GM23338 (cell line): ENCODE measurements around the gene ITPKA. TPM values are rescaled to one million over a fixed set of nuclear protein-coding genes. Genes with fewer than 3 reads are reported as not detected.

Experiments
- ATAC-seq: fragments of 200-7000 bp; cut with Tn5 transposase; 3 replicates; pipeline ENCODE4 v1.9.1; 2020
- DNase-seq: peaks from one replicate; pipeline ENCODE4 v3.0.0-alpha.2; 2015; ENCODE audit warnings: low spot score
- H2AFZ ChIP-seq: fragments of 200-600 bp; sonication (generic); 2 replicates; pipeline ENCODE4 v1.8.0; 2016; ENCODE audit warnings: antibody characterized with exemption, mild to moderate bottlenecking, moderate library complexity
- H3F3A ChIP-seq: fragments of 200-600 bp; sonication (generic); replicated peaks from 2 replicates; pipeline ENCODE4 v1.8.0; 2017; ENCODE audit warnings: antibody characterized with exemption, mixed run types, low read depth
- H3K27ac ChIP-seq: fragments of 200-600 bp; sonication (generic); 2 replicates; pipeline ENCODE4 v1.6.1; 2016; ENCODE audit warnings: low read depth
- H3K27me3 ChIP-seq: fragments of 200-600 bp; sonication (generic); 2 replicates; pipeline ENCODE4 v1.8.0; 2016; ENCODE audit warnings: mild to moderate bottlenecking, mixed run types, moderate library complexity; ENCODE audit not compliant: insufficient read depth
- H3K36me3 ChIP-seq: fragments of 200-600 bp; sonication (generic); 2 replicates; pipeline ENCODE4 v1.8.0; 2016; ENCODE audit warnings: mild to moderate bottlenecking; ENCODE audit not compliant: insufficient read depth
- H3K4me1 ChIP-seq: fragments of 200-600 bp; sonication (generic); 2 replicates; pipeline ENCODE4 v1.8.0; 2016; ENCODE audit warnings: mild to moderate bottlenecking, moderate library complexity; ENCODE audit not compliant: insufficient read depth
- H3K4me2 ChIP-seq: fragments of 200-600 bp; sonication (generic); 2 replicates; pipeline ENCODE4 v1.7.1; 2017; ENCODE audit warnings: mixed run types
- H3K4me3 ChIP-seq: fragments of 200-600 bp; sonication (generic); 2 replicates; pipeline ENCODE4 v1.6.1; 2016; ENCODE audit warnings: mixed run types
- H3K79me2 ChIP-seq: fragments of 200-600 bp; sonication (generic); replicated peaks from 2 replicates; pipeline ENCODE4 v1.8.0; 2017; ENCODE audit warnings: mild to moderate bottlenecking; ENCODE audit not compliant: insufficient read depth
- H3K9me2 ChIP-seq: fragments of 200-600 bp; sonication (generic); 2 replicates; pipeline ENCODE4 v1.8.0; 2017; ENCODE audit not compliant: insufficient read depth
- H4K20me1 ChIP-seq: fragments of 200-600 bp; sonication (generic); replicated peaks from 2 replicates; pipeline ENCODE4 v1.8.0; 2017; ENCODE audit warnings: mild to moderate bottlenecking; ENCODE audit not compliant: insufficient read depth
- H3K27ac Mint-ChIP-seq: 2 replicates; pipeline ENCODE4 v1.8.0; 2020; ENCODE audit warnings: inconsistent platforms, mild to moderate bottlenecking, moderate library complexity, mixed read lengths
- H3K27me3 Mint-ChIP-seq: 3 replicates; pipeline ENCODE4 v1.8.0; 2022; ENCODE audit warnings: low read depth, mild to moderate bottlenecking, moderate library complexity, mixed read lengths, inconsistent platforms; ENCODE audit not compliant: insufficient read depth, poor library complexity
- H3K36me3 Mint-ChIP-seq: 3 replicates; pipeline ENCODE4 v1.8.0; 2021; ENCODE audit warnings: low read depth, mild to moderate bottlenecking, inconsistent platforms, moderate library complexity, mixed read lengths
- H3K4me1 Mint-ChIP-seq: 3 replicates; pipeline ENCODE4 v1.8.0; 2020; ENCODE audit warnings: mild to moderate bottlenecking, inconsistent platforms, mixed read lengths
- H3K4me3 Mint-ChIP-seq: 3 replicates; pipeline ENCODE4 v1.8.0; 2021; ENCODE audit warnings: moderate library complexity, mild to moderate bottlenecking, inconsistent platforms, mixed read lengths
- H3K9me3 Mint-ChIP-seq: 3 replicates; pipeline ENCODE4 v1.8.0; 2020; ENCODE audit warnings: moderate library complexity, mild to moderate bottlenecking, inconsistent platforms, mixed read lengths
- CREB1 ChIP-seq: fragments of 250-450 bp; sonication (Bioruptor Pico); IDR thresholded peaks from 2 replicates; pipeline ENCODE4 v1.5.0; 2020; ENCODE audit warnings: low read depth, mild to moderate bottlenecking, moderate library complexity
- EZH2 ChIP-seq: fragments of 200-600 bp; sonication (generic); IDR thresholded peaks from one replicate; pipeline ENCODE4 v1.8.0; 2017; ENCODE audit warnings: antibody characterized with exemption, mild to moderate bottlenecking, low read depth; ENCODE audit not compliant: unreplicated experiment
- EZH2phosphoT487 ChIP-seq: fragments of 200-600 bp; sonication (generic); IDR thresholded peaks from one replicate; pipeline ENCODE4 v1.8.1; 2018; ENCODE audit warnings: antibody characterized with exemption; ENCODE audit not compliant: unreplicated experiment
- JUNB ChIP-seq: IDR thresholded peaks from one replicate; pipeline ENCODE4 v1.6.1; 2016; ENCODE audit warnings: antibody characterized with exemption; ENCODE audit not compliant: unreplicated experiment
- NANOG ChIP-seq: IDR thresholded peaks from 2 replicates; pipeline ENCODE4 v1.6.1; 2016; ENCODE audit warnings: antibody characterized with exemption, borderline replicate concordance
- POLR2AphosphoS5 ChIP-seq: IDR thresholded peaks from 2 replicates; pipeline ENCODE4 v1.6.1; 2016; ENCODE audit warnings: antibody characterized with exemption, low read depth
- REST ChIP-seq: IDR thresholded peaks from one replicate; pipeline ENCODE4 v1.6.1; 2018; ENCODE audit warnings: antibody characterized with exemption; ENCODE audit not compliant: unreplicated experiment
- STAT1 ChIP-seq: IDR thresholded peaks from one replicate; pipeline ENCODE4 v1.6.1; 2016; ENCODE audit warnings: antibody characterized with exemption; ENCODE audit not compliant: unreplicated experiment
- ZNF114 ChIP-seq: fragments of 250-450 bp; sonication (Bioruptor Pico); IDR thresholded peaks from 2 replicates; pipeline ENCODE4 v1.5.0; 2020; ENCODE audit warnings: mild to moderate bottlenecking, moderate library complexity
- ZNF331 ChIP-seq: fragments of 250-450 bp; sonication (Bioruptor Pico); IDR thresholded peaks from 2 replicates; pipeline ENCODE4 v1.5.0; 2020; ENCODE audit warnings: low read depth, mild to moderate bottlenecking, moderate library complexity
- ZNF462 ChIP-seq: fragments of 250-450 bp; sonication (Bioruptor Pico); IDR thresholded peaks from 2 replicates; pipeline ENCODE4 v1.5.0; 2020; ENCODE audit warnings: mild to moderate bottlenecking, moderate library complexity
- polyA plus RNA-seq: library from polyadenylated mRNA; unstranded; fragments of >200 nt; fragmentation: Nextera tagmentation; extraction: Ambion mirVana; gene quantifications from 2 replicates; pipeline ENCODE4 v1.2.1, GENCODE V29; 2016
- total RNA-seq: library from RNA; depleted of rRNA; stranded (reverse); fragments of >200 nt; shearing (Covaris generic); gene quantifications from 2 replicates; pipeline ENCODE4 v1.2.3, GENCODE V29; 2014
- TF ChIP-seq, protein P1 (sequence below): IDR thresholded peaks from 2 replicates; pipeline ENCODE4 v1.6.1; 2016; ENCODE audit warnings: antibody characterized with exemption
- TF ChIP-seq, protein P2 (sequence below), 2 experiments: fragments of 200-600 bp in 1 of 2; sonication (generic) in 1 of 2; conservative IDR thresholded peaks; 2 replicates each; pipeline versions ENCODE4 v1.5.1 to v1.6.1; 2016 to 2017; ENCODE audit warnings: antibody characterized with exemption in 2 of 2, low read depth in 2 of 2, mild to moderate bottlenecking in 2 of 2, moderate library complexity in 1 of 2

ITPKA gene
- total and polyA plus RNA-seq, 2 experiments from 2014 or later = 0.55 to 2.1 TPM

- no peak overlapping the region for H3K27ac Mint-ChIP-seq
- H3K36me3 Mint-ChIP-seq = peaks cover 35% of the 10 kb centered on the region
These were observed 10.2 kb upstream of the ITPKA start for GRCh38 chr15:41483519-41483918.

More at GRCh38 chr15:41483519-41483918, 10.2 kb upstream of the ITPKA start:
- H3K4me3 Mint-ChIP-seq = no peak overlapping the region
- no peaks in the 10 kb centered on the region for H3K9me3 Mint-ChIP-seq
- no peaks in the 10 kb centered on the region for H3F3A ChIP-seq
- no peak overlapping the region for H3K27ac ChIP-seq
- no peaks in the 10 kb centered on the region for H3K4me1 ChIP-seq
- H3K4me1 Mint-ChIP-seq = no peaks in the 10 kb centered on the region
- TF ChIP-seq CREB1 (no peak), EZH2 (no peak), POLR2AphosphoS5 (no peak), STAT1 (no peak), JUNB (no peak), ZNF331 (CRISPR knock-in tag) (no peak), ZNF462 (CRISPR knock-in tag) (no peak), ZNF114 (CRISPR knock-in tag) (no peak), NANOG (no peak), REST (no peak), EZH2phosphoT487 (no peak)
- TF ChIP-seq, protein P1, sequence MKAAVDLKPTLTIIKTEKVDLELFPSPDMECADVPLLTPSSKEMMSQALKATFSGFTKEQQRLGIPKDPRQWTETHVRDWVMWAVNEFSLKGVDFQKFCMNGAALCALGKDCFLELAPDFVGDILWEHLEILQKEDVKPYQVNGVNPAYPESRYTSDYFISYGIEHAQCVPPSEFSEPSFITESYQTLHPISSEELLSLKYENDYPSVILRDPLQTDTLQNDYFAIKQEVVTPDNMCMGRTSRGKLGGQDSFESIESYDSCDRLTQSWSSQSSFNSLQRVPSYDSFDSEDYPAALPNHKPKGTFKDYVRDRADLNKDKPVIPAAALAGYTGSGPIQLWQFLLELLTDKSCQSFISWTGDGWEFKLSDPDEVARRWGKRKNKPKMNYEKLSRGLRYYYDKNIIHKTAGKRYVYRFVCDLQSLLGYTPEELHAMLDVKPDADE = no peak
- TF ChIP-seq, protein P2, sequence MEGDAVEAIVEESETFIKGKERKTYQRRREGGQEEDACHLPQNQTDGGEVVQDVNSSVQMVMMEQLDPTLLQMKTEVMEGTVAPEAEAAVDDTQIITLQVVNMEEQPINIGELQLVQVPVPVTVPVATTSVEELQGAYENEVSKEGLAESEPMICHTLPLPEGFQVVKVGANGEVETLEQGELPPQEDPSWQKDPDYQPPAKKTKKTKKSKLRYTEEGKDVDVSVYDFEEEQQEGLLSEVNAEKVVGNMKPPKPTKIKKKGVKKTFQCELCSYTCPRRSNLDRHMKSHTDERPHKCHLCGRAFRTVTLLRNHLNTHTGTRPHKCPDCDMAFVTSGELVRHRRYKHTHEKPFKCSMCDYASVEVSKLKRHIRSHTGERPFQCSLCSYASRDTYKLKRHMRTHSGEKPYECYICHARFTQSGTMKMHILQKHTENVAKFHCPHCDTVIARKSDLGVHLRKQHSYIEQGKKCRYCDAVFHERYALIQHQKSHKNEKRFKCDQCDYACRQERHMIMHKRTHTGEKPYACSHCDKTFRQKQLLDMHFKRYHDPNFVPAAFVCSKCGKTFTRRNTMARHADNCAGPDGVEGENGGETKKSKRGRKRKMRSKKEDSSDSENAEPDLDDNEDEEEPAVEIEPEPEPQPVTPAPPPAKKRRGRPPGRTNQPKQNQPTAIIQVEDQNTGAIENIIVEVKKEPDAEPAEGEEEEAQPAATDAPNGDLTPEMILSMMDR (conservative IDR thresholded peaks at IDR 0.05; ENCODE audit: low read depth in 2 of 2) = no peak
- H3K79me2 ChIP-seq = no peaks in the 10 kb centered on the region
- no peak overlapping the region for H3K4me2 ChIP-seq
- H3K9me2 ChIP-seq = no peaks in the 10 kb centered on the region
- H2AFZ ChIP-seq = no peak overlapping the region
- ATAC-seq = no peak
- no peak overlapping the region for H3K4me3 ChIP-seq
- H3K27me3 ChIP-seq = no peaks in the 10 kb centered on the region
- H3K27me3 Mint-ChIP-seq = peaks cover 20% of the 10 kb centered on the region
- H3K36me3 ChIP-seq = peaks cover 20% of the 10 kb centered on the region
- DNase-seq = no peak
- H4K20me1 ChIP-seq = 0 out of 2 replicates have a peak, but pooled peaks cover 6% of the 10 kb centered on the region
